Measurements from ENCODE around the gene AP1AR.
A peak's percentile ranks its signal among the peaks of the same experiment; 100 is the strongest.
"Not testable (repeated sequence)": the region's sequence is repeated elsewhere in the genome, so short reads cannot be mapped to it uniquely, and the experiment has no call there.

AP1AR gene

DNA sequence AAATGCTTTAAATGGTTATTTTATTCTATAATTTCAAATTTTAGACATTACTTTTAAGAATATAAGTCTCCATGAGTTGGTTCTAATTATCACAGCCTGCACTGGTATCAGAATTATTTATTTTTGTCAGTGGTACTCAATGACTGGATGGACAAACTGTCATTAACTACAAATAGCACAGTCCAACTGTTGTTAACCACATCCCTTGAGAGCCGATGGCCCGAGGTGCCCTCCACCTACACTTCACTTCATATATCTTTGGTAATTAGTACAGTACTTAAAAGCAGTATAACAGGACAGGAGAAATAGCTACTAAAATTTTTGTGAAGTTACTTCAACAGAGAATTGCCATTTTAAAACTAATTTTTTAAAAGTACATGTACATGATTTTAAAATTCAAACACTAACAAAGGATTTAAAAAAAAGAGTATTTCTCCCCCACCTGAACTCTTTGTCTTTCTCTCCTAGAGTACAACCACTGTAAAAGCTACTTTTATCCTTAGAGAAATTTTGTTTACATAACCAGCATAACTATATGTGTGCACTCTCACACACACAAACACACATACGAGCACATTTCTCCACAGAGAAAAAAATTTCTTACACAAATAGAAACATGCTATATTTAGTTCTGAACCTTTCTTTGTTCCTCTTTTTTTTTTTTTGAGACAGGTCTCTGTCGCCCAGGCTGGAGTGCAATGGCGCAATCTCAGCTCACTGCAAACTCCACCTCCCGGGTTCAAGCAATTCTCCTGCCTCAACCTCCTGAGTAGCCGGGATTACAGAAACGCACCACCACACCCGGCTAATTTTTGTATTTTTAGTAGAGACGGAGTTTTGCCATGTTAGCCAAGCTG lies 47.7 kb downstream of the AP1AR start:
- Histone ChIP-seq H3K9me3 (ENCODE audit: low read length) (peaks cover 3% of the 10 kb centered on the region; the same call in 1 of the 2 replicates), H3K27me3 (ENCODE audit: insufficient read depth, low read length) (no peaks in the 10 kb centered on the region), H3K4me3 (ENCODE audit: low read depth, low read length, poor library complexity, severe bottlenecking) (peak overlapping the region; percentile 56), H3K27ac (ENCODE audit: low read depth, low read length, poor library complexity, severe bottlenecking) (peak overlapping the region; percentile 76), H3F3A (ENCODE audit: insufficient read depth, low read length) (no peaks in the 10 kb centered on the region), H2AFZ (ENCODE audit: low read length) (no peak overlapping the region), H3K4me2 (ENCODE audit: low read length) (peak overlapping the region; percentile 76), H3K4me1 (ENCODE audit: insufficient read depth, low read length, severe bottlenecking) (peaks cover 55% of the 10 kb centered on the region), H3K36me3 (ENCODE audit: insufficient read depth, low read length) (peaks cover 75% of the 10 kb centered on the region), H3K9ac (ENCODE audit: low read length) (peak overlapping the region; percentile 52), H3K79me2 (ENCODE audit: insufficient read depth, low read length) (peaks cover 94% of the 10 kb centered on the region), H3K9me2 (ENCODE audit: low read depth, low read length) (no peaks in the 10 kb centered on the region), H4K20me1 (ENCODE audit: insufficient read depth, low read length) (no peaks in the 10 kb centered on the region)
- TF ChIP-seq EZH2 (IDR thresholded peaks at IDR 0.05; ENCODE audit: borderline replicate concordance, low read length) = no peak
- TF ChIP-seq, protein P1, sequence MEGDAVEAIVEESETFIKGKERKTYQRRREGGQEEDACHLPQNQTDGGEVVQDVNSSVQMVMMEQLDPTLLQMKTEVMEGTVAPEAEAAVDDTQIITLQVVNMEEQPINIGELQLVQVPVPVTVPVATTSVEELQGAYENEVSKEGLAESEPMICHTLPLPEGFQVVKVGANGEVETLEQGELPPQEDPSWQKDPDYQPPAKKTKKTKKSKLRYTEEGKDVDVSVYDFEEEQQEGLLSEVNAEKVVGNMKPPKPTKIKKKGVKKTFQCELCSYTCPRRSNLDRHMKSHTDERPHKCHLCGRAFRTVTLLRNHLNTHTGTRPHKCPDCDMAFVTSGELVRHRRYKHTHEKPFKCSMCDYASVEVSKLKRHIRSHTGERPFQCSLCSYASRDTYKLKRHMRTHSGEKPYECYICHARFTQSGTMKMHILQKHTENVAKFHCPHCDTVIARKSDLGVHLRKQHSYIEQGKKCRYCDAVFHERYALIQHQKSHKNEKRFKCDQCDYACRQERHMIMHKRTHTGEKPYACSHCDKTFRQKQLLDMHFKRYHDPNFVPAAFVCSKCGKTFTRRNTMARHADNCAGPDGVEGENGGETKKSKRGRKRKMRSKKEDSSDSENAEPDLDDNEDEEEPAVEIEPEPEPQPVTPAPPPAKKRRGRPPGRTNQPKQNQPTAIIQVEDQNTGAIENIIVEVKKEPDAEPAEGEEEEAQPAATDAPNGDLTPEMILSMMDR (IDR thresholded peaks at IDR 0.05; ENCODE audit: low read length) = no peak

GRCh38 chr4:112279882-112280315 lies 48.3 kb downstream of the AP1AR start:
- peaks cover 96% of the 10 kb centered on the region for H3K79me2 ChIP-seq (ENCODE audit: insufficient read depth, low read length)

DNA sequence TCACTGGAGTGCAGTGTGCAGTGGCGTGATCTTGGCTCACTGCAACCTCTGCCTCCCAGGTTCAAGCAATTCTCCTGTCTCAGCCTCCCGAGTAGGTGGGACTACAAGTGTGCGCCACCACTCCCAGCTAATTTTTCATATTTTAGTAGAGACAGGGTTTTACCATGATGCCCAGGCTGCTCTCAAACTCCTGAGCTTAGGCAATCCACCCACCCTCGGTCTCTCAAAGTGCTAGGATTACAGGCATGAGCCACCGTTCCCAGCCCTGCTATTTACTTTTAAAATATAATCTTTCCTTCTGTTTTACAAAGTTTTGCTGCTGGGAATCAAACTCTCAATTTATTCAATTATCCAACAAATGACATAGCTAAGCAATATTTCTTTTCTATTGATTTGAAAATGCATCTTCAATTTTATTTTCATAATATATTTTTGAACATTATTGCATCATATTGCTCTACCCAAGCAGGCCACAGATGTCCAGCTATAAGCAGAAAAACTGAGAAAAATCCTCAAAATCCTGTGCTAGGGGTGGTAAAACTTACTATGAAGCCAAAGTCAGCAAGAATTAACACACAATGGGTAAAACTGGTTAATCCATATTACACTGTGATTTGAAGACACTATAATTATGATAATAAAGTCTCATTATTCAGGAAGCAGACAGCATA lies 48.9 kb downstream of the AP1AR start:
- H2AFZ ChIP-seq (ENCODE audit: low read length) = no peak overlapping the region
- TF ChIP-seq EZH2 (IDR thresholded peaks at IDR 0.05; ENCODE audit: borderline replicate concordance, low read length) = no peak
- TF ChIP-seq, protein P1 (IDR thresholded peaks at IDR 0.05; ENCODE audit: low read length) = no peak
- peaks cover 96% of the 10 kb centered on the region for H3K79me2 ChIP-seq (ENCODE audit: insufficient read depth, low read length)
- no peaks in the 10 kb centered on the region for H3F3A ChIP-seq (ENCODE audit: insufficient read depth, low read length)
- peak overlapping the region; percentile 56 for H3K4me3 ChIP-seq (ENCODE audit: low read depth, low read length, poor library complexity, severe bottlenecking)
- H3K4me2 ChIP-seq (ENCODE audit: low read length) = peak overlapping the region; percentile 76
- H3K9me2 ChIP-seq (ENCODE audit: low read depth, low read length) = no peaks in the 10 kb centered on the region
- peaks cover 73% of the 10 kb centered on the region for H3K36me3 ChIP-seq (ENCODE audit: insufficient read depth, low read length)
- peaks cover 55% of the 10 kb centered on the region for H3K4me1 ChIP-seq (ENCODE audit: insufficient read depth, low read length, severe bottlenecking)
- H3K9ac ChIP-seq (ENCODE audit: low read length) = no peak overlapping the region
- H3K27me3 ChIP-seq (ENCODE audit: insufficient read depth, low read length) = no peaks in the 10 kb centered on the region
- H3K27ac ChIP-seq (ENCODE audit: low read depth, low read length, poor library complexity, severe bottlenecking) = peak overlapping the region; percentile 76
- peaks cover 3% of the 10 kb centered on the region; the same call in 1 of the 2 replicates for H3K9me3 ChIP-seq (ENCODE audit: low read length)
- H4K20me1 ChIP-seq (ENCODE audit: insufficient read depth, low read length) = no peaks in the 10 kb centered on the region

More at GRCh38 chr4:112279882-112280315, 48.3 kb downstream of the AP1AR start:
- Histone ChIP-seq H3K4me3 (ENCODE audit: low read depth, low read length, poor library complexity, severe bottlenecking) (peak overlapping the region; percentile 56), H3K27me3 (ENCODE audit: insufficient read depth, low read length) (no peaks in the 10 kb centered on the region), H3K4me2 (ENCODE audit: low read length) (peak overlapping the region; percentile 76), H4K20me1 (ENCODE audit: insufficient read depth, low read length) (no peaks in the 10 kb centered on the region), H3K27ac (ENCODE audit: low read depth, low read length, poor library complexity, severe bottlenecking) (peak overlapping the region; percentile 76), H3K9ac (ENCODE audit: low read length) (peak overlapping the region; percentile 52), H3K4me1 (ENCODE audit: insufficient read depth, low read length, severe bottlenecking) (peaks cover 55% of the 10 kb centered on the region), H3K9me3 (ENCODE audit: low read length) (peaks cover 3% of the 10 kb centered on the region; the same call in 1 of the 2 replicates), H3K36me3 (ENCODE audit: insufficient read depth, low read length) (peaks cover 77% of the 10 kb centered on the region), H3F3A (ENCODE audit: insufficient read depth, low read length) (no peaks in the 10 kb centered on the region), H2AFZ (ENCODE audit: low read length) (no peak overlapping the region), H3K9me2 (ENCODE audit: low read depth, low read length) (no peaks in the 10 kb centered on the region)
- TF ChIP-seq, protein P1 (IDR thresholded peaks at IDR 0.05; ENCODE audit: low read length) = no peak
- no peak for TF ChIP-seq EZH2 (IDR thresholded peaks at IDR 0.05; ENCODE audit: borderline replicate concordance, low read length)

GRCh38 chr4:112281895-112282398 lies 50.4 kb downstream of the AP1AR start:
- not testable (repeated sequence) for H3K9ac ChIP-seq (ENCODE audit: low read length); H3K9me2 ChIP-seq (ENCODE audit: low read depth, low read length); H3K9me3 ChIP-seq (ENCODE audit: low read length); H3F3A ChIP-seq (ENCODE audit: insufficient read depth, low read length); H4K20me1 ChIP-seq (ENCODE audit: insufficient read depth, low read length); H2AFZ ChIP-seq (ENCODE audit: low read length); H3K27me3 ChIP-seq (ENCODE audit: insufficient read depth, low read length)
- Histone ChIP-seq H3K4me3 (ENCODE audit: low read depth, low read length, poor library complexity, severe bottlenecking) (peak overlapping the region; percentile 5), H3K27ac (ENCODE audit: low read depth, low read length, poor library complexity, severe bottlenecking) (peak overlapping the region; percentile 99), H3K4me2 (ENCODE audit: low read length) (peak overlapping the region; percentile 76; the same call in 1 of the 2 replicates), H3K36me3 (ENCODE audit: insufficient read depth, low read length) (peaks cover 58% of the 10 kb centered on the region), H3K4me1 (ENCODE audit: insufficient read depth, low read length, severe bottlenecking) (peaks cover 67% of the 10 kb centered on the region), H3K79me2 (ENCODE audit: insufficient read depth, low read length) (peaks cover 82% of the 10 kb centered on the region)

Data from OCI-LY1 (cell line).